Activated CD8-positive, alpha-beta memory T cell treated with anti-CD3 and anti-CD28 coated beads, Interleukin-2, amount 10 ng/mL, durations not matched to agents 7 days and 5 days (primary cell): ENCODE results near the gene MAPK1. TPM values are rescaled to one million over a fixed set of nuclear protein-coding genes. Genes with fewer than 3 reads are reported as not detected.
"Not testable (repeated sequence)": the region's sequence is repeated elsewhere in the genome, so short reads cannot be mapped to it uniquely, and the experiment has no call there.

Experiments used
- ATAC-seq: fragments of 150-1000 bp; cut with Tn5 transposase; one replicate; pipeline ENCODE4 v1.10.0; 2021; ENCODE audit warnings: moderate library complexity
- CTCF ChIA-PET: fragments of 350-600 bp; sonication (Branson Sonifier 250); formaldehyde crosslinking; loops from one replicate; lab custom pipeline; 2021; ENCODE audit warnings: antibody characterized with exemption; lab: Charles Lee
- DNase-seq: peaks from one replicate; pipeline ENCODE4 v3.0.0-alpha.2; 2020
- H3K27ac Mint-ChIP-seq: one replicate; pipeline ENCODE4 v1.8.0; 2021; ENCODE audit warnings: mild to moderate bottlenecking, mixed read lengths
- H3K27me3 Mint-ChIP-seq: one replicate; pipeline ENCODE4 v1.8.0; 2021; ENCODE audit warnings: mixed read lengths
- H3K36me3 Mint-ChIP-seq: one replicate; pipeline ENCODE4 v1.8.0; 2021; ENCODE audit warnings: mild to moderate bottlenecking, mixed read lengths
- H3K4me1 Mint-ChIP-seq: one replicate; pipeline ENCODE4 v1.8.0; 2021; ENCODE audit warnings: mixed read lengths
- H3K4me3 Mint-ChIP-seq: one replicate; pipeline ENCODE4 v1.8.0; 2021; ENCODE audit warnings: mild to moderate bottlenecking, moderate library complexity, mixed read lengths
- H3K9me3 Mint-ChIP-seq: one replicate; pipeline ENCODE4 v1.8.0; 2022; ENCODE audit warnings: low read depth, mixed read lengths
- total RNA-seq, 2 experiments: library from RNA; stranded (reverse); gene quantifications; one replicate each; pipeline ENCODE4 v1.2.3, GENCODE V29; 2021

MAPK1 gene
- total RNA-seq, 2 experiments from 2014 or later: 110 to 112 TPM

DNA sequence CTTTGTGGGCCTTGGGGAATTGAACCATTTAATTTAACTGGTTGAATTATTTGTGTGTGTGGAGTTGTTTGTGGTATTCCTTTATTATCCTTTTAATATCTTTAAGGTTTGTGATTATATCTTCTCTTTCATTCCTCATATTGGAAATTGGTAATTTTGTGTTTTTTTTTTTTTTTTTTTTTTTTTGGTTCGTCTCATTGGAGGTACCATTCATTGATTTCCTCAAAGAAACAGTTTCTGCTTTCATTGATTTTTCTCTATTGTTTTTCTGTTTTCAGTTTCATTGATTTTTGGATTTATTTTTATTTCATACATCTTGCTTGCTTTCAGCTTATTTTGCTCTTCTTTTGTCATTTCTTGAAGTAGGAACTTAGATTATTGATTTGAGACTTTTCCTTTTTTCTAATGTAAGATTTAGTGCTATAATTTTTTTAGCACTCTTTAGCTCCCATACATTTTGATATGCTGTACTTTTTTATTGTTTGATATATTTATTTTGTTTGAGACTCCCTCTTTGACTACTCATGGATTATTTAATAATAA is 31.0 kb upstream of the MAPK1 start:
- Mint-ChIP-seq H3K27me3 (peaks cover 14% of the 10 kb centered on the region), H3K4me1 (peaks cover 3% of the 10 kb centered on the region), H3K27ac (no peak overlapping the region), H3K9me3 (no peaks in the 10 kb centered on the region), H3K4me3 (no peak overlapping the region), H3K36me3 (no peaks in the 10 kb centered on the region)
- CTCF ChIA-PET: interaction anchor here (0.8 to 1.2 kb wide), 3 partner anchors 21 to 74 kb away, joined by 3 read pairs; no protein-coding TSS in a partner anchor
- DNase-seq: no peak
- ATAC-seq: no peak

DNA sequence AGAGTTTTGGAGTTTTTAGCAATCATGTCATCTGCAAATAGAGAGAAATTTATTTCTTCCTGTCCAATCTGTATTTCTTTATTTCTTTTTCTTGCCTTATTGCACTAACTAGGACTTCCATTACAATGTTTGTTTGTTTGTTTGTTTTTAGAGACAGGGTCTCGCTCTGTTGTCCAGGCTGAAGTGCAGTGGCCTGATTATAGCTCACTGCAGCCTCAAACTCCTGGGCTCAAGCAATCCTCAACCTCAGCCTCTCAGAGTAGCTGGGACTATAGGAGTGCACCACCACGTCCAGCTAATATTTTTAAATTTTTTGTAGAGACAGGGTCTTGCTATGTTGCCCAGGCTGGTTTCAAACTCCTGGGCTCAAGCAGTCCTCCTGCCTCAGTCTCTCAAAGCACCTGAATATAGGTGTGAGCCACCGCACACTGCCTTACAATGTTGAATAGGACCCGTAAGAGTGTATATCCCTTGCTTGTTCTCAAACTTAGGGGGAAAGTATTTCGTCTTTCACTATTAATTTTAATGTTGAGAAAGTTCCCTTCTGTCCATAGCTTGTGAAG is 29.6 kb upstream of the MAPK1 start:
- peaks cover 3% of the 10 kb centered on the region for H3K4me1 Mint-ChIP-seq
- H3K27me3 Mint-ChIP-seq: peaks cover 14% of the 10 kb centered on the region
- no peaks in the 10 kb centered on the region for H3K36me3 Mint-ChIP-seq
- DNase-seq (no peak), ATAC-seq (no peak)
- H3K9me3 Mint-ChIP-seq: no peaks in the 10 kb centered on the region
- CTCF ChIA-PET: interaction anchor here (1.5 kb wide), 1 partner anchor 16 kb away, joined by 3 read pairs; no protein-coding TSS in a partner anchor
- no peak overlapping the region for H3K27ac Mint-ChIP-seq
- H3K4me3 Mint-ChIP-seq: no peak overlapping the region

DNA sequence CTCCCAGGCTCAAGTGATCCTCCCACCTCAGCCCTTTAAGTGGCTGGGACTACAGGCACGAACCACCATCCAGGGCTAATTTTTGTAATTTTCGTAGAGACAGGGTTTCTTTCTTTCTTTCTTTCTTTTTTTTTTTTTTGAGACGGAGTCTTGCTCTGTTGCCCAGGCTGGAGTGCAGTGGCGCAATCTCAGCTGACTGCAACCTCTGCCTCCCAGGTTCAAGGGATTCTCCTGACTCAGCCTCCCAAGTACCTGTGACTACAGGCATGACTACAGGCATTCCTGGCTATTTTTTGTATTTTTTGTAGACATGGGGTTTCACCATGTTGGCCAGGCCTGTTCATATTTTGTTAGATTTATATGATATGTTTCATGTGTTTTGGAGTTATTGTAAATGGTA is 28.8 kb upstream of the MAPK1 start:
- CTCF ChIA-PET: interaction anchor here (1.5 kb wide), 1 partner anchor 17 kb away, joined by 3 read pairs; no protein-coding TSS in a partner anchor
- H3K36me3 Mint-ChIP-seq, DNase-seq, H3K27ac Mint-ChIP-seq, ATAC-seq, H3K4me3 Mint-ChIP-seq, H3K4me1 Mint-ChIP-seq, H3K9me3 Mint-ChIP-seq: not testable (repeated sequence)
- H3K27me3 Mint-ChIP-seq: peaks cover 14% of the 10 kb centered on the region

DNA sequence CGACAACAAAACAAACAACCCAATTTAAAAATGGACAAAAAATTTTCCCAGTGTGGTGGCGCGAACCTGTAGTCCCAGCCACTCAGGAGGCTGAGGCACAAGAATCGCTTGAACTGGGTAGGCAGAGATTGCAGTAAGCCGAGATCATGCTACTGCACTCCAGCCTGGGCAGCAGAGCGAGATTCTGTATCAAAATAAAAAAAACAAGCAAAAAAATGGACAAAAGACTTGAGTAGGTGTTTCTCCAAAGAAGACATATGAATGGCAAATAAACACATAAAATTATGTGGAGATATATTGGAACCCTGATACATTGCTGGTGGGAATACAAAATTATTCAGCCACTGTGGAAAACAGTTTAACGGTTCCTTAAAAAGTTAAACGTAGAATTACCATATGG is 27.4 kb upstream of the MAPK1 start:
- no peaks in the 10 kb centered on the region for H3K9me3 Mint-ChIP-seq

DNA sequence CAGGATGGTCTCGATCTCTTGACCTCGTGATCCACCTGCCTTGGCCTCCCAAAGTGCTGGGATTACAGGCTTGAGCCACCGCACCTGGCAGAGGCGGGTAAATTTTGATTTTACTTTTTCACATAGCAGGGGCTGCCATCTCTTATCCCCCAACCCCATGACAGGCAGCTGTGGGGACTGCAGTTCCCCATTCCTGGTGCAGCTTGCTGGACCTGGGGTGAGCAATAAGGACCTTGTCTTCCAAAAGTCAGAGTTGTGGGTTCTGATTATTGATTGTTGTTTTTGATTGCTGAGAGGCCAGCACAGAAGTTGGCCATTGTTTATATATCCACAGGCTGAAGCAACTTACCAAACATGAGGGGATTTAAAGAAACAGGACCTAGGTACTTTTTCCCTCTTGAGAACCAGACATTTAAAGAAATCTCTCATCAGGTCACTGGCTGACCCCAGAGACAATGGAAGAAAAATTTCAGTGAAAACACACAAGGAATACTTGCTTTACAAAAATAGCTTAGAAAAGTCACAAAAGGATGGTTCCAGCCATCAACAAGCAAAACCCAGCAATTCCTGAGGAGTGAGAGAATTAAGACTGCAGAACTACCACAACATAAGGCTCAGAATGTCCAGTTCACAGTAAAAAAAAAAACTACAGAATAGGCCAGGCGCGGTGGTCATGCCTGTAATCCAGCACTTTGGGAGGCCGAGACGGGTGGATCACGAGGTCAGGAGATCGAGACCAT is 22.0 kb upstream of the MAPK1 start:
- Mint-ChIP-seq H3K4me3 (no peak overlapping the region), H3K27ac (no peak overlapping the region), H3K36me3 (peaks cover 2% of the 10 kb centered on the region), H3K4me1 (no peaks in the 10 kb centered on the region), H3K9me3 (no peaks in the 10 kb centered on the region), H3K27me3 (peaks cover 9% of the 10 kb centered on the region)
- ATAC-seq: no peak
- no peak for DNase-seq
- CTCF ChIA-PET: no interaction called here

More for the DNA sequence above, 27.4 kb upstream of the MAPK1 start:
- DNase-seq (no peak), ATAC-seq (no peak)
- H3K27me3 Mint-ChIP-seq: peaks cover 9% of the 10 kb centered on the region
- H3K36me3 Mint-ChIP-seq: no peaks in the 10 kb centered on the region
- CTCF ChIA-PET: no interaction called here
- no peak overlapping the region for H3K27ac Mint-ChIP-seq
- H3K4me1 Mint-ChIP-seq: no peaks in the 10 kb centered on the region
- H3K4me3 Mint-ChIP-seq: no peak overlapping the region

DNA sequence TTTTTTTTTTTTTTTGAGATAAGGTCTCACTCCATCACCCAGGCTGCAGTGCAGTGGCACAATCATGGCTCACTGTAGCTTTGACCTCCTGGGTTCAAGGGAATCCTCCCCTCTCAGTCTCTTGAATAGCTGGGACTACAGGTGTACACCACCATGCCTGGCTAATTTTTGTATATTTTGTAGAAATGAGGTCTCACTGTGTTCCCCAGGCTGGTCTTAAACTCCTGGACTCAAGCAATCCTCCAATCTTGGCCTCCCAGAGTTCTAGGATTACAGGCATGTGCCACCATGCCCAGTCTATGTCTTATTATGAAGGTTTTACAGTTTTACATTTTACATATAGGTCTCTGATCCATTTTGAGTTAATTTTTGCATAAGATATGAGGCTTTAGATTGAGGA is 20.4 kb upstream of the MAPK1 start:
- H3K27me3 Mint-ChIP-seq: peaks cover 4% of the 10 kb centered on the region
- H3K4me1 Mint-ChIP-seq: no peaks in the 10 kb centered on the region
- H3K4me3 Mint-ChIP-seq: no peak overlapping the region
- DNase-seq (no peak), ATAC-seq (no peak)
- H3K27ac Mint-ChIP-seq: no peak overlapping the region
- no peaks in the 10 kb centered on the region for H3K9me3 Mint-ChIP-seq
- CTCF ChIA-PET: no interaction called here
- peaks cover 2% of the 10 kb centered on the region for H3K36me3 Mint-ChIP-seq

DNA sequence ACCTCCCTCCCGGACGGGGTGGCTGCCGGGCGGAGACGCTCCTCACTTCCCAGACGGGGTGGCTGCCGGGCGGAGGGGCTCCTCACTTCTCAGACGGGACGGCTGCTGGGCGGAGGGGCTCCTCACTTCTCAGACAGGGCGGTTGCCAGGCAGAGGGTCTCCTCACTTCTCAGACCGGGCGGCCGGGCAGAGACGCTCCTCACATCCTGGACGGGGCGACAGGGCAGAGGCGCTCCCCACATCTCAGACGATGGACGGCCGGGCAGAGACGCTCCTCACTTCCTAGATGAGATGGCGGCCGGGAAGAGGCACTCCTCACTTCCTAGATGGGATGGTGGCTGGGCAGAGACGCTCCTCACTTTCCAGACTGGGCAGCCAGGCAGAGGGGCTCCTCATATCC is 16.5 kb upstream of the MAPK1 start:
- H3K9me3 Mint-ChIP-seq, H3K4me1 Mint-ChIP-seq, ATAC-seq, H3K27me3 Mint-ChIP-seq, H3K4me3 Mint-ChIP-seq, H3K36me3 Mint-ChIP-seq, CTCF ChIA-PET, H3K27ac Mint-ChIP-seq, DNase-seq: not testable (repeated sequence)

DNA sequence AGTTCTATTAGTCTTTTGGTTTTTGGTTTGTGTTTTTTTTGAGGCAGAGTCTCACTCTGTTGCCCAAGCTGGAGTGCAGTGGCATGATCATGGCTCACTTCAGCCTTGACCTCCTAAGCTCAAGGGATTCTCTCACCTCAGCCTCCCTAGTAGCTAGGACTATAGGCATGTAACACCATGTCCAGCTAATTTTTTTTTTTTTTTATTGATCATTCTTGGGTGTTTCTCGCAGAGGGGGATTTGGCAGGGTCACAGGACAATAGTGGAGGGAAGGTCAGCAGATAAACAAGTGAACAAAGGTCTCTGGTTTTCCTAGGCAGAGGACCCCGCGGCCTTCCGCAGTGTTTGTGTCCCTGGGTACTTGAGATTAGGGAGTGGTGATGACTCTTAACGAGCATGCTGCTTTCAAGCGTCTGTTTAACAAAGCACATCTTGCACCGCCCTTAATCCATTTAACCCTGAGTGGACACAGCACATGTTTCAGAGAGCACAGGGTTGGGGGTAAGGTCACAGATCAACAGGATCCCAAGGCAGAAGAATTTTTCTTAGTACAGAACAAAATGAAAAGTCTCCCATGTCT is 15.4 kb upstream of the MAPK1 start:
- ATAC-seq, H3K4me3 Mint-ChIP-seq, H3K4me1 Mint-ChIP-seq, DNase-seq, H3K27ac Mint-ChIP-seq, H3K36me3 Mint-ChIP-seq, CTCF ChIA-PET, H3K9me3 Mint-ChIP-seq: not testable (repeated sequence)
- H3K27me3 Mint-ChIP-seq: peaks cover 10% of the 10 kb centered on the region

DNA sequence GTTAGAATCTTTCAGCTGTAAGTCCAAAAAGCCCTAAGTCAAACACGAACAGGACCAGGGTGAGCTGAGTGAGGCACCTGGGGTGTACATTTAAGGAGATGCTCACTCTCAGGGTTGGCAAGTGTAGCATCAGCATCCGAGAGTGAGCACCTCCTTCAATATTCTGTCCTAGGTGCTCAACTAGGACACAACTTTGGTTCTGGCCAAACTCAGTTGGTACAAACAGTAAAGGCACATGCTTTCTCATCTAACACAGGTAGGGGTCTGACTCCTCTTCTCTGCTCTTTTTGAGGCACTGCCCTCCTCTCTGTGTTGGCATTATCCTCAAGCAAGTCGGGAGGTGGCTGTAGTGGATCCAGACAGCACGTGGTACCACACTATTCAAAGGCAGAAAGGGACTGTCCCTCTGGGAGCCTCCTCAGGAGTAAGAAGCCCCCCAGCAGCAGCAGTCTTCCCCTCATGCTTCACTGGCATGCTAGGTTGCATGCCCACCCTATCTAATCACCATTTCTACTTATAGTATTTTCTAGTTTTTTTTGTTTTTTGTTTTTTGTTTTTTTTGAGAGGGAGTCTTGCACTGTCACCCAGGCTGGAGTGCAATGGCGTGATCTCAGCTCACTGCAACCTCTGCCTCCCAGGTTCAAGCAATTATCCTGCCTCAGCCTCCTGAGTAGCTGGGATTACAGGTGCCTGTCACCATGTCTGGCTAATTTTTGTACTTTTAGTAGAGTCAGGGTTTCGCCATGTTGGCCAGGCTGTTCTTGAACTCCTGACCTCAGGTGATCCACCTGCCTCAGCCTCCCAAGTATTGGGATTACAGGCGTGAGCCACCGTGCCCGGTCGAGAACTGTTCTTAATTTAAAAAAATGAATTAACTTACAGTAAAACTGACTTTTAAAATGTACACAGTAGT is 14.7 kb upstream of the MAPK1 start:
- Mint-ChIP-seq H3K4me1 (peaks cover 2% of the 10 kb centered on the region), H3K27ac (no peak overlapping the region)

DNA sequence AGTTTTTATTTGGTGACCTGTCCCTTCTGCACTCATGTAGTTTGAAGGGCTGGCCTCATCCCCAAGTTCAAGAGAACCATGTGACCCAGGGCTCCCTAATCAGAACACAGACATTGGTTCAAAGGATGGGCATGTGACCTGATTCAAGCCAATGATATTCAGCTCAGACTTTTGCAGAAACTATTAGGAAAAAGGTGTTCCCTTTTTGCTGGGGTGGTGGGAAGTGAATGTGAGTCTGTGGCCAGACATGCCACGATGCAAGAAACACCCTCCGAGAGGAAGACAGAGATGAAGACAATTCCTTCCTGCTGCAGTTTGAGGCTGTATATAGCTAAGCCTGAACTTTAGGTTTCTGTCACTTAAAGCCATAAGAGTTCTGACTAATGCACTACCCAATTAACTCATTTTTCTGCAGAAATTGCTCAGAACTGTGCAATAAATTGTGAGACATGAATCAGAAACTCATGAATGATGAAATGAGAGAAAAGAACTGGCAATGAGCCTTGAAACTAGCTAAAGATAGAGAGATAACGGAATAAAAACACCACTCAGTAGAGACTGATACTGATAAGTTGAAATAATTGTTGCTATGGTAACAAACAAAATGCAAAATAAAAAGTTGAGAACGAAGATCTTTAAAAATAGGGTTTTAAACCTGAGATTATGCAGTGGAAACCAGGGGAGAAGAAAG is 9.2 kb upstream of the MAPK1 start:
- Mint-ChIP-seq H3K36me3 (peaks cover 1% of the 10 kb centered on the region), H3K27me3 (peaks cover 16% of the 10 kb centered on the region), H3K4me1 (peaks cover 19% of the 10 kb centered on the region), H3K9me3 (no peaks in the 10 kb centered on the region), H3K4me3 (peak overlapping the region; percentile 2), H3K27ac (peak overlapping the region; percentile 64)
- CTCF ChIA-PET: interaction anchor here (0.5 to 1.6 kb wide), 4 partner anchors 8 to 1233 kb away, joined by 3 to 4 read pairs (median 3); partner anchors contain the start of gene TOP3B
- ATAC-seq (peak; percentile 89), DNase-seq (peak; percentile 48)

More for the DNA sequence above, 14.7 kb upstream of the MAPK1 start:
- CTCF ChIA-PET: no interaction called here
- Mint-ChIP-seq H3K9me3 (no peaks in the 10 kb centered on the region), H3K36me3 (peaks cover 2% of the 10 kb centered on the region), H3K27me3 (peaks cover 10% of the 10 kb centered on the region), H3K4me3 (no peak overlapping the region)
- DNase-seq: no peak
- ATAC-seq: no peak

DNA sequence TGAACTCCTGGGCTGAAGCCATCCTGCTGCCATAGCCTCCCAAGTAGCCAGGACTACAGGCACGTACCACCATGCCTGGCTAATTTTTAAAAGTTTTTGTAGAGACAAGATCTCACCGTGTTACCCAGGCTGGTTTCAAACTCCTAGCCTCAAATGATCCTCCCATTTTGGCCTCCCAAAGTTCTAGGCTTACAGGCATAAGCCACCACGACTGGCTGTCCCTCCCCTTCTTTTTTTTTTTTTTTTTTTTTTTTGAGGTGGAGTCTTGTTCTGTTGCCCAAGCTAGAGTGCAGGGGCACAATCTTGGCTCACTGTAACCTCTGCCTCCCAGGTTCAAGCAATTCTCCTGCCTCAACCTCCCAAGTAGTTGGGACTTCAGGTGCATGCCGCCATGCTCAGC is 7.5 kb upstream of the MAPK1 start:
- CTCF ChIA-PET: not testable (repeated sequence)

DNA sequence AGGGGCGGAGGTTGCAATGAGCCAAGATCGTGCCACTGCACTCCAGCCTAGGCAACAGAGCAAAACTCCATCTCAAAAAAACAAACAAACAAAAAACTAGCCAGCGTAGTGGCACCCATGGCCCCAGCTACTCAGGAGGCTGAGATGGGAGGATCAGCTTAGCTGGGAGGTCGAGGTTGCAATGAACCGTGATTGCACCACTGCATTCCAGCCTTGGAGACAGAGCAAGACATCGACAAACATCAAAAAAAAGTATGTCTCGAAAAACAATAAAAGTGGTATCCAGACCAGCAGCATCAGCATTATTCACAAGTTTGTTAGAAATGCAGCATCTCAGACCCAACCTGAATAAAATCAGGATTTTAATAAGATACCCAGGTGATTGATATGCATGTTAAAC is 6.2 kb upstream of the MAPK1 start:
- peaks cover 21% of the 10 kb centered on the region for H3K4me1 Mint-ChIP-seq
- no peak for DNase-seq
- peaks cover 2% of the 10 kb centered on the region for H3K36me3 Mint-ChIP-seq
- CTCF ChIA-PET: interaction anchor here (0.8 to 1.5 kb wide), 2 partner anchors 63 to 79 kb away, joined by 3 read pairs; partner anchors contain the start of gene PPM1F
- peaks cover 20% of the 10 kb centered on the region for H3K27me3 Mint-ChIP-seq
- H3K27ac Mint-ChIP-seq: no peak overlapping the region
- no peaks in the 10 kb centered on the region for H3K9me3 Mint-ChIP-seq
- H3K4me3 Mint-ChIP-seq: no peak overlapping the region
- ATAC-seq: no peak

More for the DNA sequence above, 7.5 kb upstream of the MAPK1 start:
- DNase-seq, H3K27ac Mint-ChIP-seq, ATAC-seq, H3K36me3 Mint-ChIP-seq, H3K9me3 Mint-ChIP-seq, H3K4me3 Mint-ChIP-seq: not testable (repeated sequence)
- peaks cover 24% of the 10 kb centered on the region for H3K27me3 Mint-ChIP-seq
- peaks cover 19% of the 10 kb centered on the region for H3K4me1 Mint-ChIP-seq
